Spinal cord (tissue), 10 donors: ENCODE data around the gene TMEM145. TPM values are rescaled to one million over a fixed set of nuclear protein-coding genes. Genes with fewer than 3 reads are reported as not detected.

Experiments used
- DNase-seq, 6 donors: peaks; one replicate each; pipeline versions ENCODE4 v3.0.0 to v3.0.0-alpha.2; 2013 to 2015; ENCODE audit warnings: low spot score in 6 of 6, low read depth in 4 of 6
- H3K27ac ChIP-seq: one replicate; pipeline ENCODE4 v1.5.1; 2013; ENCODE audit warnings: low read depth, low read length, control low read depth
- H3K27me3 ChIP-seq: one replicate; pipeline ENCODE4 v1.6.1; 2013; ENCODE audit warnings: low read length; ENCODE audit not compliant: control insufficient read depth, insufficient read depth
- H3K36me3 ChIP-seq: one replicate; pipeline ENCODE4 v1.6.1; 2013; ENCODE audit warnings: low read length; ENCODE audit not compliant: control insufficient read depth, insufficient read depth
- H3K4me1 ChIP-seq: one replicate; pipeline ENCODE4 v1.6.1; 2013; ENCODE audit warnings: low read length; ENCODE audit not compliant: control insufficient read depth, insufficient read depth
- H3K4me3 ChIP-seq: one replicate; pipeline ENCODE4 v1.5.1; 2013; ENCODE audit warnings: low read depth, low read length, control low read depth
- H3K9me3 ChIP-seq: one replicate; pipeline ENCODE4 v1.6.1; 2013; ENCODE audit warnings: low read length; ENCODE audit not compliant: control insufficient read depth, insufficient read depth
- WGBS: methylation state at CpG from one replicate; pipeline ENCODE4 v1.1.5; 2013; ENCODE audit warnings: missing lambda C conversion rate; ENCODE audit not compliant: insufficient coverage; 5-methylcytosine and 5-hydroxymethylcytosine counted together
- polyA plus RNA-seq, 2 donors: library from polyadenylated mRNA; unstranded; fragments of 120-200 nt; gene quantifications; one replicate each; pipeline ENCODE4 v1.2.1, GENCODE V29; 2013; ENCODE audit not compliant: insufficient read length in 2 of 2
- total RNA-seq, 2 donors: library from RNA; depleted of rRNA in 1 of 2; stranded (reverse); fragments of 120-200 nt in 1 of 2; fragments of >200 nt in 1 of 2; gene quantifications; one replicate each; pipeline versions ENCODE4 v1.2.3 to v1.2.4, GENCODE V29; 2013 to 2014
- donor health status: healthy.

TMEM145 gene
- total and polyA plus RNA-seq, 4 donors: 11.5 to 119 (median 69.0) TPM

DNA sequence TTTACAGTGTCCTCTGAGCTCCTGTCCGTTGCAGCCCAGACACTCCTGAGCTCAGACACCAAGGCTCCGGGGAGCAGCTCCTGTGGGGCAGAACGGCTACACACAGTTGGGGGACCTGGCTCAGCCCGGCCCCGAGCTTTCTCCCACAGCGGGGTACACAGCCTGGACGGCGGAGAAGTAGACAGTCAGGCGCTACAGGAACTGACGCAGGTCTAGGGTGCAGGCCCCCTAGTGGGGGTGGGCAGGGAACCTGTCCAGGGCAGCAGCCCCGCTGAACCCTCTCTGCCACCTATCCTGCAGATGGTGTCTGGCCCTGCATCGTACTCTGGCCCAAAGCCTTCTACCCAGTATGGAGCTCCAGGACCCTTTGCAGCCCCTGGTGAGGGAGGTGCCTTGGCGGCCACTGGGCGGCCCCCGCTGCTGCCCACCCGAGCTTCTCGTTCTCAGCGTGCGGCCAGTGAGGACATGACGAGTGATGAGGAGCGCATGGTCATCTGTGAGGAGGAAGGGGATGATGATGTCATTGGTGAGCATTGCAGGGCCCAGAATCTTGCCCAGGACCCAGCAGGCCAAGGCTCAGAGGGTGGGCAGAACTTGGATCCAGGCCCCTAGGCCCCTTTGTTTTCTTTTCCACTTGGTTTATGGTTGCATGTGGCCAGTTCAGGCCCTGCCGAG lies 24.1 kb upstream of the TMEM145 start:
- no peaks in the 10 kb centered on the region for H3K27me3 ChIP-seq
- no peak overlapping the region for H3K4me3 ChIP-seq
- no peak overlapping the region for H3K27ac ChIP-seq
- H3K4me1 ChIP-seq: peaks cover 26% of the 10 kb centered on the region
- peaks cover 85% of the 10 kb centered on the region for H3K36me3 ChIP-seq
- DNase-seq: no peak
- H3K9me3 ChIP-seq: no peaks in the 10 kb centered on the region
- 87% methylated on average over 20 of the region's 22 CpGs for WGBS

DNA sequence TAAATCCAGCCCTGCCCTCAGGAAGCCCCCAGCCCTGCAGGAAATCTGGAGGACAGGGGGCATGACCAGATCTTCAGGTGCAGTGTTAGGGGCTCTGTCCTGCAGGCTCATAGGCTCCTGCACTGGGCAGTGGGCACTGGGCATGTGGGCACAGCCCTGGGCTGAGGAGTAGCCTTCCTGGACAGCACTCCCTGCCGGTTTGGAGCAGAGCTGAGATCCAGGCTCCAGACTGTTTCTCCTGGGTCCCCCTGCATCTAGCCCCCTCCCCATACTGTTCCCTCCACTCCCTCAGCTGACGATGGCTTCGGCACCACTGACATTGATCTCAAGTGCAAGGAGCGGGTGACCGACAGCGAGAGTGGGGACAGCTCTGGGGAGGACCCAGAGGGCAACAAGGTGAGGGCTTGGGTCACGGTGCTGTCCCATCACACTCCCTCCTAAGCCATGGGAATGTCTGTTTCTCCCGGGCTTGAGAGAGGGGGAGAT lies 23.5 kb upstream of the TMEM145 start:
- no peak for DNase-seq
- no peak overlapping the region for H3K27ac ChIP-seq
- H3K9me3 ChIP-seq: no peaks in the 10 kb centered on the region
- H3K27me3 ChIP-seq: no peaks in the 10 kb centered on the region
- 100% methylated on average over 1 of the region's 8 CpGs for WGBS
- no peak overlapping the region for H3K4me3 ChIP-seq
- H3K4me1 ChIP-seq: peaks cover 26% of the 10 kb centered on the region
- H3K36me3 ChIP-seq: peaks cover 91% of the 10 kb centered on the region

DNA sequence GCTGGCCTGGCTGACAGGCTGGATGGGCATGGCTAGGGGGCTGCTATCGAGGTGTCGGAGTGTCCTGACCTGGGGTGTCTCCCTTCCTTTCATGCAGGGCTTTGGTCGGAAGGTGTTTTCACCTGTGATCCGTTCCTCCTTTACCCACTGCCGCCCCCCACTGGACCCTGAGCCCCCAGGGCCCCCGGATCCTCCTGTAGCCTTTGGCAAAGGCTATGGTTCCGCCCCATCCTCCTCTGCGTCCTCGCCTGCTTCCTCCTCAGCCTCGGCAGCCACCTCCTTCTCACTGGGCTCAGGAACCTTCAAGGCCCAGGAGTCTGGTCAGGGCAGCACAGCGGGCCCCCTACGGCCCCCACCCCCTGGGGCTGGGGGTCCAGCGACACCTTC lies 23.0 kb upstream of the TMEM145 start:
- H3K9me3 ChIP-seq: no peaks in the 10 kb centered on the region
- no peaks in the 10 kb centered on the region for H3K27me3 ChIP-seq
- 86% methylated on average over 13 of the region's 13 CpGs for WGBS
- no peak overlapping the region for H3K4me3 ChIP-seq
- no peak for DNase-seq
- H3K4me1 ChIP-seq: peaks cover 20% of the 10 kb centered on the region
- H3K36me3 ChIP-seq: peaks cover 97% of the 10 kb centered on the region
- no peak overlapping the region for H3K27ac ChIP-seq

DNA sequence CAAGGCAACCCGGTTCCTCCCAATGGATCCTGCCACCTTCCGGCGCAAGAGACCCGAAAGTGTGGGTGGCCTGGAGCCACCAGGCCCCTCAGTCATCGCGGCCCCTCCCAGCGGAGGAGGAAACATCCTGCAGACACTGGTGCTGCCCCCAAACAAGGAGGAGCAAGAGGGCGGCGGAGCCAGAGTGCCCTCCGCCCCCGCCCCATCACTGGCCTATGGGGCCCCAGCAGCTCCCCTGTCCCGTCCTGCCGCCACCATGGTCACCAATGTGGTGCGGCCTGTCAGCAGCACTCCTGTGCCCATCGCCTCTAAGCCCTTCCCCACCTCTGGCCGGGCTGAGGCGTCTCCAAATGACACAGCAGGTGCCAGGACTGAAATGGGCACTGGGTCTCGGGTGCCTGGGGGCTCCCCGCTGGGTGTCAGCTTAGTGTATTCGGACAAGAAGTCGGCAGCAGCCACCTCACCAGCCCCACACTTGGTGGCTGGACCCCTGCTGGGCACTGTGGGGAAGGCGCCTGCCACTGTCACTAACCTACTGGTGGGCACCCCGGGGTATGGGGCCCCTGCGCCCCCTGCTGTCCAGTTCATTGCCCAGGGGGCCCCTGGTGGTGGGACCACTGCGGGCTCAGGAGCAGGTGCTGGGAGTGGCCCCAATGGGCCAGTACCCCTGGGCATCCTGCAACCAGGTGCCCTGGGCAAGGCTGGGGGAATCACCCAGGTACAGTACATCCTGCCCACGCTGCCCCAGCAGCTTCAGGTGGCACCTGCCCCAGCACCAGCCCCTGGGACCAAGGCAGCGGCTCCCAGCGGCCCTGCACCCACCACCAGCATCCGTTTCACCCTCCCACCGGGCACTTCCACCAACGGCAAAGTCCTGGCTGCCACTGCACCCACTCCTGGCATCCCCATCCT lies 22.3 kb upstream of the TMEM145 start:
- DNase-seq: no peak
- Histone ChIP-seq H3K27me3 (no peaks in the 10 kb centered on the region), H3K36me3 (peaks cover 99% of the 10 kb centered on the region), H3K27ac (no peak overlapping the region), H3K4me3 (no peak overlapping the region), H3K9me3 (no peaks in the 10 kb centered on the region), H3K4me1 (peaks cover 14% of the 10 kb centered on the region)
- WGBS: 86% methylated on average over 30 of the region's 31 CpGs

DNA sequence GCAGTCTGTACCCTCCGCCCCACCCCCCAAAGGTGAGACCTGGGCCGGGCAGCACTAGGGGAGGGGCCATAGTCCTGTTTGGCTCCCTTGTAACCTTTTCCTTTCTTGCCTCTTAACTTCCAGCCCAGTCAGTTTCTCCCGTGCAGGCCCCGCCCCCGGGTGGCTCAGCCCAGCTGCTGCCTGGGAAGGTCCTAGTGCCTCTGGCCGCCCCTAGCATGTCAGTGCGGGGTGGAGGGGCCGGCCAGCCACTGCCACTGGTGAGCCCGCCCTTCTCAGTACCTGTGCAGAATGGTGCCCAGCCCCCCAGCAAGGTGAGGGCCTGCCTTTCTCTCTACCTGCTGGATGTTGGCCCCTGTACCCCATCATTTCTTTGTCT lies 21.7 kb upstream of the TMEM145 start:
- Histone ChIP-seq H3K36me3 (peaks cover 99% of the 10 kb centered on the region), H3K27me3 (no peaks in the 10 kb centered on the region), H3K4me3 (no peak overlapping the region), H3K9me3 (no peaks in the 10 kb centered on the region), H3K4me1 (peaks cover 7% of the 10 kb centered on the region), H3K27ac (no peak overlapping the region)
- WGBS: 66% methylated on average over 9 of the region's 9 CpGs
- DNase-seq: no peak

DNA sequence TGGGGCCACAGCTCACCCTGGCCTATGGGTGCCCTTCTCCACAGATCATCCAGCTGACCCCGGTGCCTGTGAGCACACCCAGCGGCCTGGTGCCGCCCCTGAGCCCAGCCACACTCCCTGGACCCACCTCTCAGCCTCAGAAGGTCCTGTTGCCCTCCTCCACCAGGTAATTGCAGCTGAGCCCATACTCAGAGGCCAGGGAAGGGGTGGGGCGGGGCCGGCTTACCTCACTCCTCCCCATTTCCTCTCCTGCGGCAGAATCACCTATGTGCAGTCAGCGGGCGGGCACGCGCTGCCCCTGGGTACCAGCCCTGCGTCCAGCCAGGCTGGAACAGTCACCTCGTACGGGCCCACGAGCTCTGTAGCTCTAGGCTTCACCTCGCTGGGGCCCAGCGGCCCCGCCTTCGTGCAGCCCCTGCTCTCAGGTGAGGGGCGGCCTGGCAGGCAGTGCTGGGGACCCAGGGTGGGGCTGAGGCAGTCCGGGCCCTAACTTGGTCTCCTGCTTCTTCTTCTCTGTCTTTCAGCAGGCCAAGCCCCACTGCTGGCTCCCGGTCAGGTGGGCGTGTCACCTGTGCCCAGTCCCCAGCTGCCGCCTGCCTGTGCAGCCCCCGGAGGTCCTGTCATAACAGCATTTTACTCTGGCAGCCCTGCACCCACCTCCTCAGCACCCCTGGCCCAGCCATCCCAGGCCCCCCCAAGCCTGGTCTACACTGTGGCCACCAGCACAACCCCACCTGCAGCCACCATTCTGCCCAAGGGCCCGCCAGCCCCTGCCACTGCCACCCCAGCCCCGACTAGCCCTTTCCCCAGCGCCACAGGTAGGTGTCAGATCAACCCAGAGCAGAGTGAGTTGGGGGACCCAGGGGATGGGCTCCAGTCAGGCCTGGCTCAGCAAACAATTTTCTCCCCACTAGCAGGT lies 20.8 kb upstream of the TMEM145 start:
- Histone ChIP-seq H3K4me3 (no peak overlapping the region), H3K27ac (no peak overlapping the region), H3K9me3 (no peaks in the 10 kb centered on the region), H3K36me3 (peaks cover 99% of the 10 kb centered on the region), H3K27me3 (no peaks in the 10 kb centered on the region), H3K4me1 (no peaks in the 10 kb centered on the region)
- no peak for DNase-seq
- WGBS: 94% methylated on average over 25 of the region's 27 CpGs

DNA sequence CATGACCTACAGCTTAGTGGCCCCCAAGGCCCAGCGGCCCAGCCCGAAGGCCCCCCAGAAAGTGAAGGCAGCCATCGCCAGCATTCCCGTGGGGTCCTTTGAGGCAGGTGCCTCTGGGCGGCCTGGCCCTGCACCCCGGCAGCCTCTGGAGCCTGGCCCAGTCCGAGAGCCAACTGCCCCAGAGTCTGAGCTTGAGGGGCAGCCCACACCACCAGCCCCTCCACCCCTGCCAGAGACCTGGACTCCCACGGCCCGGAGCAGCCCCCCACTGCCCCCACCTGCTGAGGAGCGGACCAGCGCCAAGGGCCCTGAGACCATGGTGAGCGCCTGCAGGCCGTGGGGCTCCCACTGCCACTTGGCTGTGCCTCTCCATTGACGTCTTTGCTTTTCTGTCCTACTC lies 20.1 kb upstream of the TMEM145 start:
- Histone ChIP-seq H3K9me3 (no peaks in the 10 kb centered on the region), H3K27ac (no peak overlapping the region), H3K4me3 (no peak overlapping the region), H3K36me3 (peaks cover 94% of the 10 kb centered on the region), H3K27me3 (no peaks in the 10 kb centered on the region), H3K4me1 (no peaks in the 10 kb centered on the region)
- DNase-seq: no peak
- 85% methylated on average over 14 of the region's 14 CpGs for WGBS

DNA sequence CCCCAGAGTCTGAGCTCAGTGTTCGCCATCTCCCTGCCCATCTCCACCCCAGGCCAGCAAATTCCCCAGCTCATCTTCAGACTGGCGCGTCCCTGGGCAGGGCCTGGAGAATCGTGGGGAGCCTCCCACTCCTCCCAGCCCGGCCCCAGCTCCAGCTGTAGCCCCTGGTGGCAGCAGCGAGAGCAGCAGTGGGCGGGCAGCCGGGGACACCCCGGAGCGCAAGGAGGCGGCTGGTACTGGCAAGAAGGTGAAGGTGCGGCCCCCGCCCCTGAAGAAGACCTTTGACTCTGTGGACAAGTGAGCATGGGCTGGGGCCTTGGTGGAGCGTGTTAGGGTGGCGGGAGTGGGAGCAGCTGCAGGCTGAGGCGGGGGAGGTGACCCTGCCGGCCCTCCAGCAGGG lies 19.6 kb upstream of the TMEM145 start:
- no peaks in the 10 kb centered on the region for H3K4me1 ChIP-seq
- H3K27ac ChIP-seq: no peak overlapping the region
- 77% methylated on average over 14 of the region's 17 CpGs for WGBS
- H3K4me3 ChIP-seq: no peak overlapping the region
- DNase-seq: no peak
- peaks cover 94% of the 10 kb centered on the region for H3K36me3 ChIP-seq
- H3K9me3 ChIP-seq: no peaks in the 10 kb centered on the region
- H3K27me3 ChIP-seq: no peaks in the 10 kb centered on the region

DNA sequence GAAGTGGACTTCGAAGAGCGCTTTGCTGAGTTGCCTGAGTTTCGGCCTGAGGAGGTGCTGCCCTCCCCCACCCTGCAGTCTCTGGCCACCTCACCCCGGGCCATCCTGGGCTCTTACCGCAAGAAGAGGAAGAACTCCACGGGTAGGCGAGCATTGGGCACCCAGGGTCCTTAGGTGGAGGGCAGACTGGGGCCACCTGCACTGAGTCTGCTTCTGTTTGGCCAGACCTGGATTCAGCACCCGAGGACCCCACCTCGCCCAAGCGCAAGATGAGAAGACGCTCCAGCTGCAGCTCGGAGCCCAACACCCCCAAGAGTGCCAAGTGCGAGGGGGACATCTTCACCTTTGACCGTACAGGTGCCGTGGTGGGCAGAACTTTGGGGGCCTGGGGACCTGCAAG lies 19.2 kb upstream of the TMEM145 start:
- H3K36me3 ChIP-seq: peaks cover 93% of the 10 kb centered on the region
- no peaks in the 10 kb centered on the region for H3K4me1 ChIP-seq
- no peaks in the 10 kb centered on the region for H3K27me3 ChIP-seq
- H3K27ac ChIP-seq: no peak overlapping the region
- no peak for DNase-seq
- H3K4me3 ChIP-seq: no peak overlapping the region
- H3K9me3 ChIP-seq: no peaks in the 10 kb centered on the region
- 91% methylated on average over 15 of the region's 15 CpGs for WGBS
